GM12892 (cell line): Measurements from ENCODE around the gene PRKAR1B.

ENCODE experiments used
- DNase-seq: peaks from one replicate; pipeline ENCODE4 v3.0.0; 2011; ENCODE audit not compliant: insufficient read length
- FAIRE-seq: peaks from 2 replicates; lab custom pipeline; 2011; peaks lifted over from hg19 to GRCh38; lab: Jason Lieb, UNC
- POLR2A ChIP-seq: IDR thresholded peaks from 2 replicates; pipeline ENCODE4 v1.6.1; 2011; ENCODE audit warnings: low read depth, low read length, control low read depth
- POLR2AphosphoS5 ChIP-seq: IDR thresholded peaks from 2 replicates; pipeline ENCODE4 v1.6.1; 2011; ENCODE audit warnings: low read depth, low read length, control low read depth
- TAF1 ChIP-seq: IDR thresholded peaks from 2 replicates; pipeline ENCODE4 v1.6.1; 2011; ENCODE audit warnings: low read depth, mild to moderate bottlenecking, control low read depth, low read length, borderline replicate concordance

Gene PRKAR1B

DNA sequence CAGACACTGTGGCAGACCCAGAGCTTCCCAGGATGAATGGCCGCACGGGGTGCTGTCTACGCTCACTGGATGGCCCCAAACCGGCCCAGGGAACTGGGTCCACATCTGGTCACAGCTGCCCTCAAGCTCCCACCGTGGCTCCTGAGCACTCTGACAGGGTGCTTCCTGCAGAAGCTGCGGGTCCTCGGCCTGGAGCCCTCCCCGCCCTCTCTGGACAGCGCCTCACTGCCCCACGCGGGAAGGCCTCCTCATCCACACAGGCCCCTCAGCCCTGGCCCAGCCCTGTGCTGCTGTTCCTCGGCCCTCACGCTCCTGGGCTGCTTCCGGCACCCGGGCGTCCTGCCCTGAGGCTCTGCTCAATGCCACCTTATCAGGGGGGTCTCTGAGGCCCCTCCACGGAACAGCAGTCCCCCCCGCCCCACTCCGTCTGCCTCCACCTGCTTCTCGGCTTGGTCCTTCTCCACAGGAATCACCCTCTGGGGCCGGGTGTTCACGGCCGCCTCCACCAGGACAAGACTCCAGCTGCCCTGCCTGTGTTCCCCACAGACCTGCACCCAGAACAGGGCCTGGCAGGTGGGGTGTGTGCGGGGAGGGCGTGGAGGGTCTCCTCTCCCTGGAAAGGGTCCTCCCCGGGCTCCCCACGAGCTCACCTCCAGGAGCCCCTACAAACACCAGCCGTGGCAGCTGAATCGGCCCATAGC lies 132.0 kb downstream of the PRKAR1B start:
- TF ChIP-seq TAF1 = no peak
- TF ChIP-seq POLR2AphosphoS5 = no peak
- no peak for FAIRE-seq
- DNase-seq = no peak

DNA sequence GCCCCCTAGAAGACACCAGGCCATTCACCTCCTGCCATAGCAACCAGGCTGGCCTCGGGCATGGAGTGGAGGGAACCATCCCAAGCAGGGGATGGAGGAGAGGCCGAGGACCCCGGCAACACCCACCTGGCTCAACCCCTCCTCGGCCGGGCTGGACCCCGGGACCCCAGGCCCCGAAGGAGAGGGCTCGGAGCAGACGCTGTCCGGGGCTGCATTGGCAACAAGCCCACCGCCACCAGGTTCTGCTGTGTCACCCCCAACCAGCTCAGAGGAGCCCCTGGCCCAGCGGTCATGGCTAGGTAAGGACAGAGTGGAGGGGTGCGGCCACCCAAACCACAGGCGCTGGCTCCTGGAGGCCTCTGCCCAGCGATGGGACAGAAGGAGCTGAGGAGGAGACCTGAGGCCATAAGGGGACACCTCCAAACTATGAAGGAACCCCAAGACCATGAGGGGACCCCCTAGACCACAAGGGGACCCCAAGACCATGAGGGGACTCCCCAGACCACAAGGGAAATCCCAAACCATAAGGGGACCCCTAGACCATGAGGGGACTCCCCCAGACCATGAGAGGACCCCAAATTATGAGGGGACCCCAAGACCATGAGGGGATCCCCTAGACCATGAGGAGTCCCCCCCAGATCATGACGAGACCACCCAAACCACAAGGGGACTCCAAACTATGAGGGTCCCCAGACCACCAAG lies 132.7 kb downstream of the PRKAR1B start:
- FAIRE-seq = no peak
- DNase-seq = no peak
- TF ChIP-seq TAF1 (no peak), POLR2AphosphoS5 (no peak), POLR2A (no peak)

DNA sequence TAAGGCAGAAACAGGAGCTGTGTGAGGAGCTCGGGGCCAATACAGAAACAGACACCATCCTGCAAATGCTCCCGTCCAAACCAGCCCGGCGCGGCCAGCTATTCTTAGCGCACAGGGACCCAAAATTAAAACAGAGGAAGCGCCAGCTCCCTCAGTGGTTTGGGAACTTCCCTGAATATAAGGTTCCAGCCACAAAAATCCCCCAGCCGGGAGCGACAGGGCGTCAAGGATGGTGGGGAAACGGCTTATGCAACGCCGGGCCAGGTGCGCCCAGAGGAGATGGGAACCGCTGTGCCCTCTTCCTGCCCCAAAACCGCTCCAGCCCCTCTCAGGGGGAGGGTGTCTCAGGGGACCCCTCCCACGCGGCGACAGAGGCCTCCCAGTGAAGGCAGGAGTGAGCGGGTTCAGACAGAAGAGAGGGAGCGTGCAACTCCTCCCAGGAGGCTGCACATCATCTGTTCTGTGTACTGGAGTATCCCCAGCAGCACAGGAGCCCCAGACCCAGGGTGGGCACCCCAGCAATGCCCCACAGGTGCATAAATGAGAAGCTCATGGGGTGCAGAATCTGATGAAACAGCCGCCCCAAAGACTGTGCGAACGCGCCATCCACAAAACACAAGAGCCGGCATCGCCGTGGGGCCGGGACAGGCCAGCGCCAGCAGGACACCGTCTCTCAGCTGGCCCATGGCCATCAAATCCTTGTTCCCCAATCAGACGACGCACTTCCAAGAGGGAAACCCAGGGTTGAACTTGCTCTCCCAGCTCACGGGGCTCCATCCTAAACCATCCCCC lies 133.6 kb downstream of the PRKAR1B start:
- TF ChIP-seq POLR2AphosphoS5 = no peak
- no peak for TF ChIP-seq TAF1
- TF ChIP-seq POLR2A = no peak
- FAIRE-seq (no peak), DNase-seq (no peak)

DNA sequence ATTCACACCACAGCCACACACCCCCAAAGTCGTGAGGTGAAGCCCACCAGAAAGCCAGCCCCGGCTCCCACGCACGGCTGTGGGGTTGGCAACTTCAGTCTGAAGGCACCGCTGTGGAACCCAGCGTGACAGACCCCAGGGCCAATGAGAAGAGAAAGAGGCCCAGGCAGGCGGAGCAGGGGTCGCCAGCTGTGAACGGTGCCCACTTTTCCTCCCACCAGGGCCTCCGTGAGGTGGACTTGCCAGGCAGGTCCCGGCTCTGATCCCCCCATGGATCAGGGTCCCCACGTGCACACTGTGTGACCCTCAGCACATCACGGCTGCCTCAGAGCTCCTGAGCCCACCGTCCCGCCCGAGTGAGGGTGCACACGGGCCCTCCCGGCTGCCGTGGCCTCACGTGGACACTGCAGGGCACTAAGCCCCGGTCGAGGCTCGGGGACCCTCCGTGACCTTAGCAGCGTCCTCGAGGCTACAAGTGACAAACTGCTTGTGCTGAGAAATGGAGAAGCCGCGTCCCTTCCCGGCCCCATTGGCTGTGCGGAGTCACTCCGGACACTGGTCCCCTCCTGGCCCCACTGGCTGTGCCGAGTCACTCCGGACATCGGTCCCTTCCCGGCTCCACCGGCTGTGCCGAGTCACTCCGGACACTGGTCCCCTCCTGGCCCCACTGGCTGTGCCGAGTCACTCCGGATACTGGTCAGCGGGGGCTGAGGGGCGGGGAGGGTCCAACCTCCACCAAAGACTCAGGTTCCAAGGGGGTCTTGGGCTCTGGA lies 135.0 kb downstream of the PRKAR1B start:
- FAIRE-seq (no peak), DNase-seq (no peak)
- TF ChIP-seq POLR2A (no peak), POLR2AphosphoS5 (no peak), TAF1 (no peak)

DNA sequence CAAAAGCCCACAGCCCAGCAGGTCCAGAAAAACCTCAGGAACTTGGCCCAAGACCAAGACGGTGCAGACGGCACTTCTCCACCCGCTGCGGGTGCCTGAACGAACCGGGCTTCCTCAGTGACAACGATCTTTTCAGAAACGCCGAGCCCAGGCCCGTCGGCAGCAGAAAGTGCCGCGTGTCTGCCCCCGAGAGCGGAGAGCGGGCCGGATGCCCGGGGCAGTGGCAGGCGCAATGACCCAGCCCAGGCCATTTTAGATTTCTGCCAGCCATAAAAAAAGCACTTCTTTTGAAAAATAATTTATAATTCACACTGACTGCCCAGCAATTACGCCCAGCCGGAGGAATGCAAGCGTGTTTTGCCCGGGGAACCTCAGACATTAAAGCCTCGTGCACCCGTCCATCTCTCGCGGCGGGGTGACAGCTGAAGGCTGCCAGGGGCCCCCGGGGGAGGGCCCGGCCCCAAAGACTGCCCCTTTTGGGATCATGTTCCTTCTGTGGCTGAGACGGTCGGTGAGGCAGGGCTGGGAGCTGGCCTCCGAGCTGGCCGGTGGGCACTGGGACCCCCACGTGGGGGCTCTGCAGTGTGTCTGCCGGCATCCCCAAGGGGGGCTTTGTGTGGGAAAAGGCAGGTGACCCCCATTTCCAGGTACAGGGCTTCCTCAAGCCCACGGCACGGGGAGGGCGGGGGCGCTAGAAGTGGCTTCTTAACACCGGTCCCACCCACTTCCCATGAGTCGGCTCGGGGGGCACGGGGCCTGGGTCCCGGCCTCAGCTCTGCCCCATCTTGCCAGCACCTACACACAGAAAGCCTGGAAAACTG lies 136.1 kb downstream of the PRKAR1B start:
- FAIRE-seq (no peak), DNase-seq (no peak)
- TF ChIP-seq POLR2AphosphoS5 (no peak), TAF1 (no peak), POLR2A (no peak)

DNA sequence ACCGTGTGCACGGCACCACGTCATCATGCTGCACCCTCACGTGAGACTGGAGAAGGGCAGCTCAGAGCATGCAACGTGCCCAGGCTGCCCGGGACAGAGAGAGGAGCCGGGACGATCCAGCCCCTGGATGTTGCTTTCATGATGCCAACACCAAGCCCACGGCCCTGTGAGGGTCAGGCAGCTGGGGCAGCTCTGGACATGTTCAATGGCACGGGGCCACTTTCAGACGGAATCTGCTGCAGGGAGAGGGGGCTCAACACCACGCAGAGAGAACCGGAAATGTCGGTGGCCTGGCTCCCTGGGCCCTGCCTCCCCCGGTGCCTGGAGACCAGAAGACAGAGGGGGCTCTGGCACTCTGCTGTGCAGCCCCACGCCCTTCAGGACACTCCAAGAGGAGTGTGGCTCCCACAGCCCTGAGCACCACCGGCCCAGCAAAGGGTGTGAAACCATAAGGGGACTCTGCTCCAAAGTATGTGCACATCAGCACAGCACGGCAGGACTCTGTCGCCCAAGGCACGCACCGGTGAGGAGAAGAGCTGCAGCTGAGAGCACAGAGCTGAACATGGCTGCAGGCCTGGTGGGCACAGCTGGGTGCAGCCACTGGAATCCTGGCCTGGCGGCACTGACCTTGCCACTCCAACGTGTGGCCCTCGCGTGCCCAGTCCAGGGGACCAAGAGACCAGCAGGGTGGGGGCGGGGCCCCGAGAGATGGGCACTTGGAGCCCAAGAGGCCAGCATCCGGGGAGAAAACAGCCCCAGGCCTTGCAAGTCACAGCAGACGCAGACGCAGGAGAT lies 137.1 kb downstream of the PRKAR1B start:
- DNase-seq = no peak
- FAIRE-seq = no peak
- TF ChIP-seq TAF1 (no peak), POLR2A (no peak), POLR2AphosphoS5 (no peak)

DNA sequence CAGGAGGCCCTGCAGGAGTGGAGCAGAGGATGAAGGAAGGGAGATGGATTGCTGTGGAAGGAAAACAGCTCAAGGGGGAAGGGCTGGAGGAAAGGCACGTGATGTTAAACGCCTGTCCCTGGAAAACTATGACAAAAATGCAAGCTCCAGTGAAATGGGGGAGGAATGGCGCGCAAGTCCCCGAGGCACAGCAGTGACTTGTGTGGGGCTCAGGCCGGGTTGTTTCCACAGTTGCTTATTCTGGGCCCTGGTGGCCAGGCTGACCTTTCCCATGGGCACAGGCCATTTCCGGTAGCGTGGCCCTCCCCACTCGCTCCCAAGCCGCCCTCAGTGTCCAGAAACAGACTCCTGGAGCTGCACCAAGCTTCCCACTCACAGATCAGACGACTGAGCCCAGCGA lies 139.3 kb downstream of the PRKAR1B start:
- TF ChIP-seq POLR2A (no peak), POLR2AphosphoS5 (no peak), TAF1 (no peak)

DNA sequence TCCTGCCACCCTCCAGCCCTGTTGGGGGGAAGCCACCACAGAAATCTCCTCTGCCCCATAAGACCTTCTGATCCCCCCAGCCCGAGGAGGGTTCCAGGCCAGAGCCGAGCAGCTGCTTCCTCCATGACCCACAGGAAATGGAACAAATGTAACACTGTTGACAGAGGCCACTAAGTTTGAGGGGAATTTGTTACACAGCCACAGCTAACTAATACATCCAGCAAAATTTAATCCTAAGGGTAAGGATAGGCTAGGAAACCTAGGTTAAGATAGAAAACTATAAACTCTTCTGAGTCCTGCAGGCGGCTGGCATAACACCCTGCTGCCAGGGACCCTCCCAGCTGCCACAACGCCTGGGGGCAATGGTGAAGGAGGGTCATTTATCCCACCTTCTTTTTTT lies 140.6 kb downstream of the PRKAR1B start:
- DNase-seq = no peak
- no peak for FAIRE-seq
- no peak for TF ChIP-seq POLR2AphosphoS5
- TF ChIP-seq POLR2A = no peak
- TF ChIP-seq TAF1 = no peak

More for the DNA sequence above, 139.3 kb downstream of the PRKAR1B start:
- FAIRE-seq = no peak
- DNase-seq = no peak

DNA sequence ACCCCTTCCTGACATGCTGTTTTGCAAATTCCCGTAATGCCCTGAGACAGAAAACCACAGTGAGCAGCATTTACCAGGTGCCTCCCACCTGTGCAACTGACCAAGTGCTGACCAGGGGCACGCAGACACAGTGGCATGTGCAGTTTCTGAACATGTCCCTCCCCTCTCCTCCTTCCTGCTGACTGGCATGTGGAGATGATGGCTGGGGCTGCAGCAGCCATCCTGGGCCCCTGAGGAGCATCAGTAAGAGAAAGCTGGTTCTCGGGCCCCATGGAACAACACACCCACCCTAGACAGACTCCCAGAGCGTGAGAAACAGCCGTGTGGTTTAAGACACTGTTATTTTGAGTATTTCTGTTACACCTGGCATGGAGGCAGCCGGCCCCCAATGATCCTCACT lies 141.2 kb downstream of the PRKAR1B start:
- FAIRE-seq (no peak), DNase-seq (no peak)
- no peak for TF ChIP-seq POLR2A
- no peak for TF ChIP-seq POLR2AphosphoS5
- no peak for TF ChIP-seq TAF1
